NCI-H2227 (cell line): ENCODE measurements around the gene SHMT2.

ENCODE experiments used
- DNase-seq: peaks from one replicate; lab custom pipeline; 2025; ENCODE audit not compliant: unreplicated experiment; lab: John Stamatoyannopoulos, UW

SHMT2 gene

GRCh38 chr12:57196956-57197355 is 32.6 kb upstream of the SHMT2 start:
- no peak for DNase-seq

DNA sequence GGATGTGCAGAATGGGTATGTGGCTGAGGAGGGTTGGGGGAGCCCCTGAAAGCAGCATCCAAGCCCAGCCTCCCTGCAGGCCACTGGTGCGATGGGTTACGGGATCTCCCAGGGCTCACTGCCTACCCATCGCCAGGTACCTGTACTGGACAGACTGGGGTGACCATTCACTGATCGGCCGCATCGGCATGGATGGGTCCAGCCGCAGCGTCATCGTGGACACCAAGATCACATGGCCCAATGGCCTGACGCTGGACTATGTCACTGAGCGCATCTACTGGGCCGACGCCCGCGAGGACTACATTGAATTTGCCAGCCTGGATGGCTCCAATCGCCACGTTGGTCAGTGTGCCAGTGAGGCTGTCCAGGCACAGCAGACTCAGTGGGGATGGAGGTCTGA is 31.2 kb upstream of the SHMT2 start:
- DNase-seq = no peak

- DNase-seq = no peak
Measured at GRCh38 chr12:57199191-57199590, 30.3 kb upstream of the SHMT2 start.

DNA sequence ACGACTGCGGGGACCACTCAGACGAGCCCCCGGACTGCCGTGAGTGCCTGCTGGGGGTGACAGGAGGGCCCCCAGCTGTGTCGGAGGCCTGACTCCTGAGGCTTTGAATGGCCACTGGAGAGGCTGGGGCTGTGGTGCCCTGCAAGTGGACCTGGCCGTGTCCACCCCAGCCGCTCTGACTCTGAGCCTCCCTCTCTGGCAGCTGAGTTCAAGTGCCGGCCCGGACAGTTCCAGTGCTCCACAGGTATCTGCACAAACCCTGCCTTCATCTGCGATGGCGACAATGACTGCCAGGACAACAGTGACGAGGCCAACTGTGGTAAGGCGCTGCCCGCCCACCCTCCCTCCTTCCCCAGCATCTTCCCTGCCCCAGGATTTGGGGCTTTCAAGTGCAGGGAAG is 29.0 kb upstream of the SHMT2 start:
- DNase-seq = no peak

GRCh38 chr12:57201219-57201618 is 28.3 kb upstream of the SHMT2 start:
- DNase-seq = no peak

DNA sequence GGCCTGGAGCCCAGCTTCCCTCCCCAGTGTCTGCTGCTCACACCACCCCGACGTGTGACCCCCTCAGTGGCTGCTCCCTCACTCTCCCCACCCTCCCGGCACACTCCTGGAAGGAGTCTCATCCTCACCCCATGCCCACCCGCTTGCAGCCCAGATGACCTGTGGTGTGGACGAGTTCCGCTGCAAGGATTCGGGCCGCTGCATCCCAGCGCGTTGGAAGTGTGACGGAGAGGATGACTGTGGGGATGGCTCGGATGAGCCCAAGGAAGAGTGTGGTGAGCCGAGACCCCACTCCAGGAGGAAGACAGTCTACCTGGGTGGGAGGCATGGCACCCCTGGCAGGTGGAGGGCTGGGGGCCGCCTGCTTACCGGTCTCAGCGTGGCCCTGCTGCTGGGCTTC is 27.9 kb upstream of the SHMT2 start:
- no peak for DNase-seq

DNA sequence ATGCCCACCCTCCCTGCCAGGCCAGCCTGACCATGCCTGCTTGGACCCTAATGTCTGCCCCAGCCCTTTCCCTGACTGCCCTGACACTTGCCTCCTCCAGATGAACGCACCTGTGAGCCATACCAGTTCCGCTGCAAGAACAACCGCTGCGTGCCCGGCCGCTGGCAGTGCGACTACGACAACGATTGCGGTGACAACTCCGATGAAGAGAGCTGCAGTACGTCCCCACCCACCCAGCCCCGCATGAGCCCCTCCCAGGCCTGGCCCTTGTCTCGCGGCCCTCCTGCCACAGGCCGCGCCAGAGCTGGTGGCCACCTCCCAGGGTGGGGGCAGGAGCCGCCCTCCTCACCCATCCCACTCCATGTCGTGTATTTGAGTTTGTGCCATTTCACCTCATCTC is 27.2 kb upstream of the SHMT2 start:
- no peak for DNase-seq

DNA sequence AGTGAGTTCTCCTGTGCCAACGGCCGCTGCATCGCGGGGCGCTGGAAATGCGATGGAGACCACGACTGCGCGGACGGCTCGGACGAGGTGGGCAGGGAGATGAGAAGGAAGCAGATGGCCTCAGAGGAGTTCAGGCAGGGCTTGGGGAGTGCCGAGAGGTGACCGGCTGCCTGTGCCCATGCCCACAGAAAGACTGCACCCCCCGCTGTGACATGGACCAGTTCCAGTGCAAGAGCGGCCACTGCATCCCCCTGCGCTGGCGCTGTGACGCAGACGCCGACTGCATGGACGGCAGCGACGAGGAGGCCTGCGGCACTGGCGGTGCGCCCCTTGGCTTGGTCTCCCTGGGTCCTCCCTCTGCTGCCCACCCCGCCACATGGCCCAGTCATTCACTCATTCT is 26.3 kb upstream of the SHMT2 start:
- no peak for DNase-seq

- DNase-seq = no peak
Measured at GRCh38 chr12:57203791-57204190, 25.7 kb upstream of the SHMT2 start.

- DNase-seq = no peak
Measured at GRCh38 chr12:57204454-57204853, 25.1 kb upstream of the SHMT2 start.

- DNase-seq = no peak
Measured at GRCh38 chr12:57205186-57205585, 24.3 kb upstream of the SHMT2 start.

GRCh38 chr12:57205931-57206330 is 23.6 kb upstream of the SHMT2 start:
- no peak for DNase-seq

GRCh38 chr12:57207731-57208630 is 21.5 kb upstream of the SHMT2 start:
- no peak for DNase-seq

DNA sequence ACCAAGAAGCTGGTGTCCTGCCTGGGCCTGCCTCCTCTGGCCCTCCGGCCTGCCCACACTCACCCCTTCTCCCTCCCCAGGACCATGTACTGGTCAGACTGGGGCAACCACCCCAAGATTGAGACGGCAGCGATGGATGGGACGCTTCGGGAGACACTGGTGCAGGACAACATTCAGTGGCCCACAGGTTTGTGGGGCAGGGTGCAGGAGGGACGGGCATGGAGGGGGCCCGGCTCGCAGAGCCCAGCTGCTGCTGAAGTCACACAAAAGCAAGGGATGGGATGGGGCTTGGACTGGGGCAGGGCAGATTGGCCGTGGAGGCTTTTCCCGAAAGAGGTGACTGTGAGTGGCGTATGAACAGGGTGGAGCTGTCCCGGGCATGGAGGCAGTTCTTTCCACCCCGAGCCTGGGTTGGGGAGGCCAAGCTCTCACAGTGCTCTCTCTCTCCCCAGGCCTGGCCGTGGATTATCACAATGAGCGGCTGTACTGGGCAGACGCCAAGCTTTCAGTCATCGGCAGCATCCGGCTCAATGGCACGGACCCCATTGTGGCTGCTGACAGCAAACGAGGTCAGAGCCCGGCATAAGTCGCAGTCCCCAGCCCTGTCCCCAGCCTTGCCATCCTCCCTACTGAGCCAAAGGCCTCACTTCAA is 20.8 kb upstream of the SHMT2 start:
- DNase-seq = no peak

GRCh38 chr12:57209916-57210315 is 19.6 kb upstream of the SHMT2 start:
- no peak for DNase-seq

- DNase-seq = no peak
Measured at GRCh38 chr12:57210461-57210860, 19.1 kb upstream of the SHMT2 start.

DNA sequence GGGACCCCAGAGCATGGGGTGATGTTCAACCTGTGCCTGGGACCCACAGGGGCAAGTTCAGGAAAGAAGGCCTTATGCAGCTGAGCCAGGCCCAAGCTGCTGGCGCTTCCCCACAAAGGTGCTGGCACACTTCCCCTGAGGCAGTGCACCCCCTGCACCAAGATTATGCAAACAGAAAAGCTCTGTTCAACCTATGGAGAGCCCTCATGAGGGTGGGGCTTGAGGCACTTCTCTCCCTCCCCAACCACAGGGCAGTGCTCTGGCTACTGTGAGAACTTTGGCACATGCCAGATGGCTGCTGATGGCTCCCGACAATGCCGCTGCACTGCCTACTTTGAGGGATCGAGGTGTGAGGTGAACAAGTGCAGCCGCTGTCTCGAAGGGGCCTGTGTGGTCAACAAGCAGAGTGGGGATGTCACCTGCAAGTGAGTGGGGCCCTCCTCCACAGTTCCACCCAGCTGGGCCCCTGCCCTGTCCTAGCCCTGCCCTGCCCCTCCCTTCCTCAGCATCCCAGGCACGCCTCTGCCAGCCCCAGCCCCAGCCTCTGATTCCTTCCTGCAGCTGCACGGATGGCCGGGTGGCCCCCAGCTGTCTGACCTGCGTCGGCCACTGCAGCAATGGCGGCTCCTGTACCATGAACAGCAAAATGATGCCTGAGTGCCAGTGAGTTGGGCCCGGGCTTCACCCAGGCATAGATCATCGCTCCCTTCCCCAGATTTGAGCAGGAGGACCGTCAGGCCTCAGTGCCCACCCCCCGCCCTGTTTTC is 18.4 kb upstream of the SHMT2 start:
- DNase-seq = no peak

- no peak for DNase-seq
Measured at GRCh38 chr12:57211791-57212700, 17.5 kb upstream of the SHMT2 start.

DNA sequence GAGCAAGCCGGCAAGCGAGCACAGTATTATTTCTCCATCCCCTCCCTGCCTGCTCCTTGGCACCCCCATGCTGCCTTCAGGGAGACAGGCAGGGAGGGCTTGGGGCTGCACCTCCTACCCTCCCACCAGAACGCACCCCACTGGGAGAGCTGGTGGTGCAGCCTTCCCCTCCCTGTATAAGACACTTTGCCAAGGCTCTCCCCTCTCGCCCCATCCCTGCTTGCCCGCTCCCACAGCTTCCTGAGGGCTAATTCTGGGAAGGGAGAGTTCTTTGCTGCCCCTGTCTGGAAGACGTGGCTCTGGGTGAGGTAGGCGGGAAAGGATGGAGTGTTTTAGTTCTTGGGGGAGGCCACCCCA is 16.8 kb upstream of the SHMT2 start:
- no peak for DNase-seq

DNA sequence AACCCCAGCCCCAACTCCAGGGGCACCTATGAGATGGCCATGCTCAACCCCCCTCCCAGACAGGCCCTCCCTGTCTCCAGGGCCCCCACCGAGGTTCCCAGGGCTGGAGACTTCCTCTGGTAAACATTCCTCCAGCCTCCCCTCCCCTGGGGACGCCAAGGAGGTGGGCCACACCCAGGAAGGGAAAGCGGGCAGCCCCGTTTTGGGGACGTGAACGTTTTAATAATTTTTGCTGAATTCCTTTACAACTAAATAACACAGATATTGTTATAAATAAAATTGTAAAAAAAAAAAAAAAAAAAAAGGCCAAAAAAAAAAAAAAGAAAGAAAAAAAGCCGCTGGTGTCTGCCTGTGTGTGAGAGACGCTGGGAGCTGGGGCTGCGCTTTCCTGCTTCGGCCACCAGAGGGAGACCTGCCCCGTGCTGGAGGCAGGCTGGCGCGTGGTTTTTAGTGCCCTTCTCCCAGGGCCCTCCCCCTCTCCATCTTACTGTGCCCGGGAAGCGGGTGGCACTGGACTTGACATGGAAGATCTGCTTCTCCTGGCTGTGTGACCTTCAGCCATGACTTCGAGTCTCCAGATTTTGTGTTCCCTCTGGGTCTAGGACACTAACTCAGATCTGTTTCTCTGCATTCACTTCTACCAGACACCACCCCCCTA is 16.3 kb upstream of the SHMT2 start:
- peak; percentile 83 for DNase-seq
